Stimulated activated CD4-positive, alpha-beta T cell treated with anti-CD3 and anti-CD28 coated beads, Interleukin-15, amount 100 ng/mL, for 1 hour (primary cell): ENCODE measurements around the gene MYO5B.

ENCODE experiments used
- DNase-seq, 2 donors: peaks; one replicate each; pipeline ENCODE4 v3.0.0-alpha.2; 2020; ENCODE audit warnings: low read depth in 1 of 2, low spot score in 1 of 2

The MYO5B gene

DNA sequence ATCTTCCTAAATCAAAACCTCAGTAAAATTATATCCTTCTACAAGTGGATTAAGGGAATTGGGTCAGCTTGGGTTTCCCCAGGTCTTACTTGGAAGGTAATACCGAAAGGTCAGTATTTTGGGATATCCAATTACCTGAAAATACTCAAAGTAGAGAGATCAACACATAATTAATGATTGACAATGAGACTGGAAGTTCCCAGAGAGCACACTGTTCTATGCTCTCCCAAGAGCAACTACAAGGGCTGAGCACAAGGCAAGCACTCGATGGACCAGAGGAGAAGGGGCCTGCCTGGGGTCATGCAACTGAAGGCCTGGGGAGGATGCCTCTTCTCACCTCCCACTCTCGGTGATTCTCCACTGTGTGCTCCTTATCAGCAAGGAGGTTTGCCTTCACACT lies 222.4 kb downstream of the MYO5B start:
- no peak for DNase-seq

DNA sequence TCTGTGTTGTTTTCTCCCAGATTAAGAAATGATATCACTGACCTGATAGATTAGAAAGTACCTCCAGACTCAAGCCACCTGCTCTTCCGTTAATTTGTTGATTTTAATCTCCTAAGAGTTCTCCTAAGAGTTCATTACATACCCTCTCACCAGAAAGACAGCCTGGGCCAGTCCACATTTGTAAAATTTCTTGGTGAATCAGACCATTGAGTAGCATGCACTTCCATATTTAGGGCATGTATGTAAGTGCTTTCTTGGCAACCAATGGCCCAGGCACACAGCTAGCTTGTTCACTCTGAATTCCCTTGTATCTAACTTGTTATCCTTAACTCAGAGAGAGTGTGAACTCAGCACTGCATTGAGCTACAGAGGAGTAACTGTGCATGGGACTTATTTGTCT lies 223.5 kb downstream of the MYO5B start:
- no peak for DNase-seq

- no peak for DNase-seq
Observed at GRCh38 chr18:49970319-49970718, 224.6 kb downstream of the MYO5B start.

- DNase-seq: no peak
Observed at GRCh38 chr18:49968644-49969309, 226.2 kb downstream of the MYO5B start.

- DNase-seq: no peak
Observed at GRCh38 chr18:49967636-49968313, 227.2 kb downstream of the MYO5B start.

GRCh38 chr18:49967171-49967570 lies 227.8 kb downstream of the MYO5B start:
- no peak for DNase-seq

DNA sequence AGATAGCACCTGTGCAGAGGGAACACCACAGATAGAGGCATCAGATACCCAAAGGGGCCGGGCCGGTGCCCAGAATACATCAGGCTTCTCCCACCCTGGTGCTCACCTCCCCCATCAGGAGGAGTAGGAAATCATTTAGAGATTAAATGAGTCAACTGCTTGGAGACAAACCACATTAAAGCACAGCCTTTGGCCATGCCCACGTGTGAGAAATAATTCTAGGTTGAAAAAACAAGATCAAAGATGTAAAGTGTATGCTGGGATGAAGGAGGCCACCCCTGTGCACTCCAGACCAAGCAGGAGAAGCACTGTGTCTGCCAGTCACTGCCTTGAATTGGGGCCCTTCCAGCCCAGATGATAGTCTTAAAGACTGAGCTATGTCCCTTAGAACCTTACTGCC lies 228.9 kb downstream of the MYO5B start:
- no peak for DNase-seq

GRCh38 chr18:49963217-49963616 lies 231.7 kb downstream of the MYO5B start:
- no peak for DNase-seq

DNA sequence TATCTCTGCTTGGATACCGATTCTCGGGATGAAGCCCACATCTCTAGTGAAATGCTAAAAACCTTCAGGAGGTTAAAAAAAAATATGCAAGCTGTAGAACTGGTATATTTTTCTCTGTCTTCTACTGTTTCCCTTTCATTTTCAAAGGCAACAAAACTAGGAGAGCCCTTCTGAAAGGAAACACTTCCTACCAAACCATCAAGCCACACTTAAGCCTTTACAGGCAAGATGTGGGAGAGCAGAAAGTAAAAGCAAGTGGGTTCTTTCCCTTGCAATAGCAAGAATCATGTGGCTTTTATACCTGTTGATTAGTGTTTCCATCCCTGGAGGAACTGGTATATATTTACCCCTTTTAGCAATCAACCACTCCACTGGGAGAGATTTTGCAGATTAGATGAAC lies 233.7 kb downstream of the MYO5B start:
- no peak for DNase-seq

DNA sequence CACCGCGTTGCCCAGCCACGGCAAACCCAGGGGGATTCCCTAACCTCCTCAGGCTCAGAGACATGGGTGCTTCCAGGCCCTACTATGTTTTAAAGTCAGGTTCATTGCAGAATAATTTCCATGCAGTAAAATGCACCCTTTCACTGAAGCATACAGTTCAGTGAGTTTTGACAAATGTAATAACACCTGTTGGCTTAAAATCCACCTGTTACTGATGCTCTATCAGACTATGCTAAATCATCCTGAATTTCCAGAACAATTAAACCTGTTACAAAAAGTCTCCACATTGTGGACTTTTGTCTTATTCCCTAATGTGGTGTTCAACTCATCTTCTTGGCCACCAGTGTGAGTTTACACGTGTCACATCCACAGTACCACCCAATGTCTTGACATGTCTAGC lies 234.6 kb downstream of the MYO5B start:
- no peak for DNase-seq

DNA sequence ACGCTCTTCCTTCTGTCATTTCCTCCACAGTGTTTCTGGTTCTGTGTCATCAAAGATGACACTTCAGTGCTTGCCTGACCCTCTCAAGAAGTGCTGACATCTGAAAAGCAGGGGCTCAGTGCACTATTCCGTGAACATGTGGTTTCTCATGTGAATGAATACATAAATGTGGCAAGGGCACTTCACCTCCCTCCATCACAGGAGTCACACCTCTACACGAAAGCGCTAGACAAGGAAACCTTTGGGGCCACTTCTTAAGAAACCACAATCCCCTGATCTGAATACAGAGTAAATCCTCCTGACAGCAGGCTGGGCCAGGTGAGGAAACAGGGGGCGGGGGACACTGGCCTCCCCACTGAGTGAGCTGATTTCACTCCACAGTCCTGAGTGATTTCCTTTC lies 235.8 kb downstream of the MYO5B start:
- no peak for DNase-seq

- no peak for DNase-seq
Observed at GRCh38 chr18:49955263-49955662, 239.7 kb downstream of the MYO5B start.

- DNase-seq: no peak
Observed at GRCh38 chr18:49953391-49953790, 241.6 kb downstream of the MYO5B start.

DNA sequence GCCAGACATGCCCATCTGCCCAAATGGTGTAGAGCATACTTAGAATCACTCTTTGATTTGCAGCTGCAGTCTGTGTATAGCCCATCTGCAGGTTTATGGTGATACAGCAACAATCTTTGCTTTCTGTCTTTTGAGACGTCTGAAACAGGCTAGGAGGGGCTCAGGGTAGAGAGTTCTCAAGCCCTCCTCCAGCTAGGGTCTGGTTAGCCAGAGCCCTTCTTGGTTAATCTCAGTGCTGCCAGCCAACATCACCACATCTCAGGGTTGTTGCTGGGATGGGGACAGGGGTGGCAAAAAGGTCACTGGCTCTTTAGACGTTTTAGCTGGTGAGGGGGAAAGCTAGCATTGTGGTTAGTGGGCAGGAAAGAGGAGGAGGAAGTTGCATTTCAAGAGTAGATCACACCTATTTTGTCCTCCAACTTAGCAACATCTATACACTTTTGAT lies 245.0 kb downstream of the MYO5B start:
- no peak for DNase-seq

- DNase-seq: no peak
Observed at GRCh38 chr18:49948975-49949374, 246.0 kb downstream of the MYO5B start.

- no peak for DNase-seq
Observed at GRCh38 chr18:49944663-49945062, 250.3 kb downstream of the MYO5B start.

GRCh38 chr18:49936821-49937220 lies 258.1 kb downstream of the MYO5B start:
- DNase-seq: no peak

GRCh38 chr18:49935215-49935614 lies 259.7 kb downstream of the MYO5B start:
- DNase-seq: no peak

DNA sequence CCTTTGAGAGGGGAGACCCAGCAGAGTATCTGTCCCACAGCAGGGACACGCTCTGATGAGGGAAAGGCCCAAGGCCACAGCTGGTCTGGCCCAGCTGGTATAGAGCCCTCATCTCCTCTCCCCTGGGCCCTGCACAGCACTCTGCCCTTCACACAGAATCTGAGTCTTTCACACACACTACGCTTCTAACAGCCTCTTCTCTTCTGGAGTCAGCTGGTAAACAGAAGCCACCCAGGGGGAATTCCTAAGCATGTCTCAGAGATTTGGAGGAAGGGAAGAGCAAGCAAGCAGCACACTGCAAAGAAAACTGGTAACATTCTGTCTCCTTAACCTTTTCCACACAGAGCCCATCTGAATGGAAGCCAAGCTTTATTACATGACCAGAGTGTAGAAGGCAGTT lies 260.5 kb downstream of the MYO5B start:
- DNase-seq: no peak

GRCh38 chr18:49933530-49934128 lies 261.3 kb downstream of the MYO5B start:
- DNase-seq: no peak

- DNase-seq: no peak
Observed at GRCh38 chr18:49931760-49932159, 263.2 kb downstream of the MYO5B start.

- DNase-seq: no peak
Observed at GRCh38 chr18:49931179-49931578, 263.8 kb downstream of the MYO5B start.
